GM12878 (cell line): ENCODE data around the gene RSPH10B2. TPM values are rescaled to one million over a fixed set of nuclear protein-coding genes. Genes with fewer than 3 reads are reported as not detected.

Experiments
- ATAC-seq: fragments of 200-7000 bp; cut with Tn5 transposase; 3 replicates; pipeline ENCODE4 v1.9.1; 2020; ENCODE audit warnings: mild to moderate bottlenecking, moderate library complexity
- BruUV-seq: library from RNA; stranded (reverse); fragments of 400-500 nt; replicated peaks from 2 replicates; lab custom pipeline; 2021; lab: Mats Ljungman, UMichigan
- CTCF ChIA-PET: fragments of 300-600 bp; sonication (Branson Sonifier 250); formaldehyde crosslinking; extraction: SDS; loops from one replicate; lab custom pipeline; 2021; ENCODE audit warnings: inconsistent platforms; lab: Yijun Ruan, JAX
- POLR2A ChIA-PET: fragments of 350-600 bp; formaldehyde crosslinking; extraction: SDS; loops from one replicate; lab custom pipeline; 2021; ENCODE audit warnings: inconsistent platforms; lab: Charles Lee
- RAD21 ChIA-PET: fragments of 300-600 bp; sonication (Branson Sonifier 250); formaldehyde crosslinking; loops from one replicate; lab custom pipeline; 2023; ENCODE audit warnings: antibody characterized with exemption; ENCODE audit not compliant: unreplicated experiment; lab: Charles Lee
- SMC1A ChIA-PET: fragments of 300-600 bp; sonication (Branson Sonifier 250); formaldehyde crosslinking; loops from one replicate; lab custom pipeline; 2023; ENCODE audit not compliant: unreplicated experiment, uncharacterized antibody; lab: Charles Lee
- DNase-seq: peaks from one replicate; pipeline ENCODE4 v3.0.0-alpha.2; 2011; ENCODE audit warnings: low read depth, low spot score
- FAIRE-seq: peaks from 3 replicates; lab custom pipeline; 2011; peaks lifted over from hg19 to GRCh38; lab: Jason Lieb, UNC
- H2AFZ ChIP-seq: 2 replicates; pipeline ENCODE4 v1.6.0; 2011; ENCODE audit warnings: low read depth, low read length, control low read depth; ENCODE audit not compliant: control insufficient read depth
- H3K27ac ChIP-seq: 2 replicates; pipeline ENCODE4 v1.5.1; 2011; ENCODE audit warnings: control low read depth; ENCODE audit not compliant: control insufficient read depth, insufficient read depth
- H3K27me3 ChIP-seq, 2 experiments: replicated peaks in 1 of 2; 2 replicates each; pipeline versions ENCODE4 v1.6.0 to v1.6.1; 2011; ENCODE audit warnings: low read length in 1 of 2; ENCODE audit not compliant: control insufficient read depth in 2 of 2, insufficient read depth in 2 of 2
- H3K36me3 ChIP-seq, 2 experiments: 2 replicates each; pipeline ENCODE4 v1.5.1; 2011; ENCODE audit warnings: low read length in 1 of 2; ENCODE audit not compliant: control insufficient read depth in 2 of 2, insufficient read depth in 2 of 2
- H3K4me1 ChIP-seq: 2 replicates; pipeline ENCODE4 v1.6.1; 2011; ENCODE audit warnings: mild to moderate bottlenecking, low read length, moderate library complexity, mixed read lengths; ENCODE audit not compliant: control insufficient read depth, insufficient read depth
- H3K4me2 ChIP-seq: 2 replicates; pipeline ENCODE4 v1.6.0; 2011; ENCODE audit warnings: control low read depth; ENCODE audit not compliant: control insufficient read depth, insufficient read depth
- H3K4me3 ChIP-seq: fragments of 200-600 bp; sonication (generic); 2 replicates; pipeline ENCODE4 v1.5.1; 2016
- H3K79me2 ChIP-seq: 2 replicates; pipeline ENCODE4 v1.6.0; 2011; ENCODE audit warnings: low read length; ENCODE audit not compliant: control insufficient read depth, insufficient read depth
- H3K9ac ChIP-seq: 2 replicates; pipeline ENCODE4 v1.8.0; 2011; ENCODE audit warnings: low read length, control low read depth, mixed read lengths; ENCODE audit not compliant: control insufficient read depth, insufficient read depth
- H3K9me3 ChIP-seq: replicated peaks from 3 replicates; pipeline ENCODE4 v1.5.1; 2011; ENCODE audit warnings: mild to moderate bottlenecking, low read length; ENCODE audit not compliant: control insufficient read depth, insufficient read depth
- H4K20me1 ChIP-seq: 2 replicates; pipeline ENCODE4 v1.6.0; 2011; ENCODE audit not compliant: control insufficient read depth, insufficient read depth
- GABPA ChIP-seq: IDR thresholded peaks from 2 replicates; pipeline ENCODE4 v1.6.1; 2014; ENCODE audit warnings: antibody characterized with exemption, low read depth, mild to moderate bottlenecking, inconsistent platforms
- HCFC1 ChIP-seq: fragments of 150-350 bp; IDR thresholded peaks from 2 replicates; pipeline ENCODE4 v1.6.1; 2014; ENCODE audit warnings: low read length
- MTA3 ChIP-seq: IDR thresholded peaks from 2 replicates; pipeline ENCODE4 v1.6.1; 2012; ENCODE audit warnings: low read length, inconsistent platforms, borderline replicate concordance
- PAX5 ChIP-seq: IDR thresholded peaks from 2 replicates; pipeline ENCODE4 v1.6.1; 2011; ENCODE audit warnings: low read depth, low read length, borderline replicate concordance
- RELA ChIP-seq: fragments of 450-650 bp; IDR thresholded peaks from 2 replicates; pipeline ENCODE4 v1.8.0; 2014; ENCODE audit warnings: borderline replicate concordance; ENCODE audit not compliant: partially characterized antibody
- SUZ12 ChIP-seq: fragments of 200-600 bp; sonication (generic); IDR thresholded peaks from one replicate; pipeline ENCODE4 v1.6.1; 2018; ENCODE audit warnings: antibody characterized with exemption, mild to moderate bottlenecking; ENCODE audit not compliant: unreplicated experiment
- ZNF217 ChIP-seq: fragments of 450-650 bp; IDR thresholded peaks from 2 replicates; pipeline ENCODE4 v1.6.1; 2017; ENCODE audit warnings: antibody characterized with exemption, mild to moderate bottlenecking
- WGBS: methylation state at CpG from one replicate; pipeline ENCODE4 v1.1.6; 2016; ENCODE audit warnings: low lambda C conversion rate; ENCODE audit not compliant: insufficient replicate concordance, insufficient coverage; ENCODE audit errors: missing lambda C conversion rate; 5-methylcytosine and 5-hydroxymethylcytosine counted together
- in situ Hi-C: fragments of 300-500 bp; cut with MboI; formaldehyde crosslinking; loops from 9 replicates; pipeline ENCODE4 v1.14.3; 2018; ENCODE audit warnings: mixed read lengths
- intact Hi-C: fragments of 100-400 bp; cut with micrococcal nuclease; formaldehyde crosslinking; loops from one replicate; pipeline ENCODE4 v1.14.2; 2022; ENCODE audit not compliant: unreplicated experiment
- polyA plus RNA-seq, 11 experiments: library from polyadenylated mRNA; depleted of rRNA in 4 of 11; unstranded in 6 of 11; stranded (reverse) in 5 of 11; fragments of >200 nt; fragmentation: Nextera tagmentation in 4 of 11; fragmentation: Illumina TruSeq in 1 of 11; extraction: Ambion mirVana in 4 of 11; extraction: Trizol in 1 of 11; gene quantifications; 1 replicate in 1 of 11; 2 replicates in 10 of 11; pipeline versions ENCODE4 v1.2.1 to v1.2.3, GENCODE V29; 2011 to 2016; ENCODE audit warnings: inconsistent platforms in 2 of 11, missing spikeins in 2 of 11, low read depth in 1 of 11
- total RNA-seq, 4 experiments: library from RNA; depleted of rRNA in 3 of 4; stranded (reverse); fragments of >200 nt in 3 of 4; fragmentation: Illumina TruSeq in 1 of 4; extraction: Trizol in 1 of 4; gene quantifications; 2 replicates each; pipeline versions ENCODE4 v1.2.1 to v1.2.3, GENCODE V29; 2013 to 2021
- TF ChIP-seq, protein P1 (sequence below): IDR thresholded peaks from 2 replicates; pipeline ENCODE4 v1.6.1; 2011; ENCODE audit warnings: mild to moderate bottlenecking, low read depth, low read length, moderate library complexity; ENCODE audit not compliant: insufficient replicate concordance
- TF ChIP-seq, protein P2 (sequence below): IDR thresholded peaks from 2 replicates; pipeline ENCODE4 v1.6.1; 2012; ENCODE audit warnings: low read depth, low read length, improper control_type of control experiment
- TF ChIP-seq, protein P3 (sequence below): fragments of 450-650 bp; IDR thresholded peaks from 2 replicates; pipeline ENCODE4 v1.6.1; 2018; ENCODE audit warnings: borderline replicate concordance, mild to moderate bottlenecking; ENCODE audit not compliant: partially characterized antibody
- TF ChIP-seq, protein P4 (sequence below): IDR thresholded peaks from 2 replicates; pipeline ENCODE4 v1.6.1; 2011; ENCODE audit warnings: borderline replicate concordance, low read depth, mild to moderate bottlenecking, moderate library complexity, low read length; ENCODE audit not compliant: insufficient read depth, poor library complexity, severe bottlenecking

The RSPH10B2 gene
- total and polyA plus RNA-seq, 10 of the 15 experiments (the other 5 are each of a cell fraction or from before 2014, with no cell fraction given) = 0.04 to 0.34 (median 0.18) TPM; not detected in 3

DNA sequence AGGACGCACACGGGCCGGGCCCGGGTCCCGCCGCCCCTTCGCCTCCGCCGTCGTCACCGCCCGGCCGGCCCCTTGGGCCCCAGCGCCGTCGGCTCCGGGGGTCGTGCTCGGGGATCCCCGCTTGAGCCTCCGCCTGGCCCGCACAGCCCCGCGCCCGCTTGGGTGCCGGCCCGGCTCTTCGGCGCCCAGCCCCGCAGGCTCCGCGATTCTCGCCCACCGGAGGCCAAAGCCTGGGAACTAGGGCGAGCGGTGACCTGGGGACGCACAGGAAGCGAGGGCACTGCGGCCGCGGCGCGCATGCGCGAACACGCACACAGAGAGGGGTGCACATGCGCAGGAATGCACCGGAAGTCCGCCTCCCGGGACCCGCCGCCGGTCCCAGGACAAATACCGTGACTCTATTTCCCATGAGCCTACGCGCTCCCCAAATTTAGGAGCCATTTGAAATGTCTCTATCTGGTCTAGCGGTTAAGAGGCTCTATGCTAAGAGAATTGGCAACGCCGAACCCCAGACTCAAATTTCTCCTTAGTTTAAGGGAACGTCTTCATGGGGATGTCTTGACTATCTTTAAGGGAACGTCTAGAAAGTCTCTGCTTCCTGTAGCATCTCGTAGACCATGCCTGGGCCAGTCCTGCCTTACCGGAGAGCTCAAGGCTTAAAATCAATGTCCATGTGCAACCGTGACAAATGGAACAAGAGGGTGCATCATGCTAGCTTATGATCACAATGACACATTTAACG, 47.1 kb upstream of the RSPH10B2 start, which contains the start of gene ZNF12 (continued):
- peak; percentile 22; the same call in 1 of the 2 replicates for TF ChIP-seq PAX5
- TF ChIP-seq, all 136 proteins: peak for 49

DNA sequence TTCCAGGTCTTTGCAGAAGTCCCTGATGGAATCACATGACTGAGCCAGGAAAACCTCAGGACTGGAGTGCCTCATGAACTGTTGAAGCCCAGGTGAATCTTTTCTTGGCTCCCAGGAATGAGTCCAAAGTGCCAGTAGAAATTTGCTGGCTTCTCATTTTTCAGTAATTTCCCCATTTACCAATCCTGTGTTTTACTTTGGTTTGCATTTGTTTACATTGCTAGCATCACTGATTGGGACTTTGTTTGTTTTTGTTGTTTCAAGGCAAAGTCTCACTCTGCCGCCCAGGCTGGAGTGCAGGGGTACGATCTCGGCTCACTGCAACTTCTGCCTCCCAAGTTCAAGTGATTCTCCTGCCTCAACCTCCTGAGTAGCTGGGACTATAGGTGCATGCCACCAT, 45.6 kb upstream of the RSPH10B2 start:
- H3K36me3 ChIP-seq = peaks cover 3 to 6% of the 10 kb centered on the region in 2 experiments
- 98% methylated on average over 3 of the region's 3 CpGs for WGBS
- H4K20me1 ChIP-seq = no peaks in the 10 kb centered on the region
- H3K4me2 ChIP-seq = no peak overlapping the region
- ChIA-PET RAD21 (no interaction called here), POLR2A (no interaction called here), CTCF (no interaction called here), SMC1A (no interaction called here)
- FAIRE-seq = no peak
- H3K4me3 ChIP-seq = no peak overlapping the region
- no peak overlapping the region for H2AFZ ChIP-seq
- DNase-seq = no peak
- H3K27me3 ChIP-seq = no peaks in the 10 kb centered on the region
- H3K79me2 ChIP-seq = peaks cover 35% of the 10 kb centered on the region
- no TSS peak for BruUV-seq
- TF ChIP-seq RELA (no peak), MTA3 (no peak), SUZ12 (no peak), PAX5 (no peak), HCFC1 (no peak), ZNF217 (no peak), GABPA (no peak)
- TF ChIP-seq, protein P1, sequence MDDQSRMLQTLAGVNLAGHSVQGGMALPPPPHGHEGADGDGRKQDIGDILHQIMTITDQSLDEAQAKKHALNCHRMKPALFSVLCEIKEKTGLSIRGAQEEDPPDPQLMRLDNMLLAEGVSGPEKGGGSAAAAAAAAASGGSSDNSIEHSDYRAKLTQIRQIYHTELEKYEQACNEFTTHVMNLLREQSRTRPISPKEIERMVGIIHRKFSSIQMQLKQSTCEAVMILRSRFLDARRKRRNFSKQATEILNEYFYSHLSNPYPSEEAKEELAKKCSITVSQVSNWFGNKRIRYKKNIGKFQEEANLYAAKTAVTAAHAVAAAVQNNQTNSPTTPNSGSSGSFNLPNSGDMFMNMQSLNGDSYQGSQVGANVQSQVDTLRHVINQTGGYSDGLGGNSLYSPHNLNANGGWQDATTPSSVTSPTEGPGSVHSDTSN = no peak
- TF ChIP-seq, protein P2, sequence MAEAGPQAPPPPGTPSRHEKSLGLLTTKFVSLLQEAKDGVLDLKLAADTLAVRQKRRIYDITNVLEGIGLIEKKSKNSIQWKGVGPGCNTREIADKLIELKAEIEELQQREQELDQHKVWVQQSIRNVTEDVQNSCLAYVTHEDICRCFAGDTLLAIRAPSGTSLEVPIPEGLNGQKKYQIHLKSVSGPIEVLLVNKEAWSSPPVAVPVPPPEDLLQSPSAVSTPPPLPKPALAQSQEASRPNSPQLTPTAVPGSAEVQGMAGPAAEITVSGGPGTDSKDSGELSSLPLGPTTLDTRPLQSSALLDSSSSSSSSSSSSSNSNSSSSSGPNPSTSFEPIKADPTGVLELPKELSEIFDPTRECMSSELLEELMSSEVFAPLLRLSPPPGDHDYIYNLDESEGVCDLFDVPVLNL = no peak
- TF ChIP-seq, protein P3, sequence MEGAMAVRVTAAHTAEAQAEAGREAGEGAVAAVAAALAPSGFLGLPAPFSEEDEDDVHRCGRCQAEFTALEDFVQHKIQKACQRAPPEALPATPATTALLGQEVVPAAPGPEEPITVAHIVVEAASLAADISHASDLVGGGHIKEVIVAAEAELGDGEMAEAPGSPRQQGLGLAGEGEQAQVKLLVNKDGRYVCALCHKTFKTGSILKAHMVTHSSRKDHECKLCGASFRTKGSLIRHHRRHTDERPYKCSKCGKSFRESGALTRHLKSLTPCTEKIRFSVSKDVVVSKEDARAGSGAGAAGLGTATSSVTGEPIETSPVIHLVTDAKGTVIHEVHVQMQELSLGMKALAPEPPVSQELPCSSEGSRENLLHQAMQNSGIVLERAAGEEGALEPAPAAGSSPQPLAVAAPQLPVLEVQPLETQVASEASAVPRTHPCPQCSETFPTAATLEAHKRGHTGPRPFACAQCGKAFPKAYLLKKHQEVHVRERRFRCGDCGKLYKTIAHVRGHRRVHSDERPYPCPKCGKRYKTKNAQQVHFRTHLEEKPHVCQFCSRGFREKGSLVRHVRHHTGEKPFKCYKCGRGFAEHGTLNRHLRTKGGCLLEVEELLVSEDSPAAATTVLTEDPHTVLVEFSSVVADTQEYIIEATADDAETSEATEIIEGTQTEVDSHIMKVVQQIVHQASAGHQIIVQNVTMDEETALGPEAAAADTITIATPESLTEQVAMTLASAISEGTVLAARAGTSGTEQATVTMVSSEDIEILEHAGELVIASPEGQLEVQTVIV = no peak
- TF ChIP-seq, protein P4, sequence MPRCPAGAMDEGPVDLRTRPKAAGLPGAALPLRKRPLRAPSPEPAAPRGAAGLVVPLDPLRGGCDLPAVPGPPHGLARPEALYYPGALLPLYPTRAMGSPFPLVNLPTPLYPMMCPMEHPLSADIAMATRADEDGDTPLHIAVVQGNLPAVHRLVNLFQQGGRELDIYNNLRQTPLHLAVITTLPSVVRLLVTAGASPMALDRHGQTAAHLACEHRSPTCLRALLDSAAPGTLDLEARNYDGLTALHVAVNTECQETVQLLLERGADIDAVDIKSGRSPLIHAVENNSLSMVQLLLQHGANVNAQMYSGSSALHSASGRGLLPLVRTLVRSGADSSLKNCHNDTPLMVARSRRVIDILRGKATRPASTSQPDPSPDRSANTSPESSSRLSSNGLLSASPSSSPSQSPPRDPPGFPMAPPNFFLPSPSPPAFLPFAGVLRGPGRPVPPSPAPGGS = no peak
- peaks cover 15% of the 10 kb centered on the region for H3K9me3 ChIP-seq
- ATAC-seq = no peak
- H3K9ac ChIP-seq = no peak overlapping the region
- peaks cover 3% of the 10 kb centered on the region; the same call in 1 of the 2 replicates for H3K4me1 ChIP-seq
- no peak overlapping the region for H3K27ac ChIP-seq
- in situ Hi-C loops = no loop called here
- intact Hi-C loops = loop anchor here (5.0 kb wide), 1 partner anchor 116 kb away; the partner anchor contains the start of gene INTS15
